ENCODE data around the gene CFC1.
"Not testable (repeated sequence)": the region's sequence is repeated elsewhere in the genome, so short reads cannot be mapped to it uniquely, and the experiment has no call there.

The CFC1 gene

DNA sequence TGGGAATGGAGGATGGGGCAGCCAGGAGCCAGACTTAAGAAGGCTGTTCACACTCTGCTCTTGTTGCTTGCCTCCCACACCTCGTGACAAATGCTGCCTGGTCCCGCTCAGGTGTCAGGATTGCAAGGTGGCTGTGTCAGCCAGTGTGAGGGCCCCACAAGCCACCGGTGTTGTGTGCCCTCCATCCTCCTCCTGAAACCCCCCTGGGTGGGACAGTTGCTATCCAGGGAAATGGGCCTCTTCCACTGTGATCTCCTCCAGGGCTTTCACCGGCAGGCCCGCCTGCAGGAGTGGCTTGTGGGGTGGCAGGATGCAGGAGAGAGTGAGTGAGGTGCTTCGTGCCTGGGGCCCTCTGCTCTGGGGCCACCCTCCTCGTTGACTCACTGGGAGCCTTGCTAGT lies 16.4 kb downstream of the CFC1 start:
- DNase-seq = not testable (repeated sequence)

DNA sequence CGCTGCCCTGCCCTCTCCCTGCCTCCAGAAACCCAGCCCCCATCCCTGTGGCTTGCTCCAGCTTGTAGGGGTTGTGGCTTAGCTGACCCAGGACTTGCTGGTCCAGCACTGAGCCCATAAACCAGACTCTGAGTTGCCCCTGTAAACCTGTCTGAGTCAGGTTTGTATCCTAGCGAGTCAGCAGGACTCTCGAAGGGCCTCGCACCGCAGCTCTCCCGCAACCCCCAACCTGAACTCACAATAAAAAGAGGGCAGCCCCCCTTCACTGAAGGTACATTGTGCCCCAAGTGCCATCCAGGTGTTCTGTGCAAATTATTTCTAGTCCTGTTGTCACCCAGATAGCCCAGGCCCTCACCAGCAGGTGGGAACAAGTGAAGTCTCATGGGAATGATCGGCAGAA lies 17.9 kb downstream of the CFC1 start:
- not testable (repeated sequence) for DNase-seq

DNA sequence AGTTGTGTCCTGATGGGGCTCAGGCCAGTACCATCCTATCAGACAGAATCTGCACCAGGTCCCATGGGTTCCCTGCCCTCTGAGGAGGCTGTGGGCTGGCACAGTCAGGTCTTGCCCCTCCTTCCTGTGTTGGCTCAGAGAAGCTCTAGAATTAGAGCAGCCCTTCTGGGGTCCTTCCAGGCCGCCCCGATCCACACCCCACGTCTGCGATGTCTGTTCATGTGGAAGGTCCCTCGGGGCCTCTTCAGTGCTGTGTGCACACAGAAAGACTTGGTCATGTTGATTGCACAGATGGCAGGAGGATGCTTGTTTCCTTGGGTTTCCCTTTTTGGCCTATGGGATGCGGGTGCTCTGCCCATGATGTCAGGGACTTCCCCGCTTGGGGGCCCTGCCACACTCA lies 20.3 kb downstream of the CFC1 start:
- DNase-seq = not testable (repeated sequence)

DNA sequence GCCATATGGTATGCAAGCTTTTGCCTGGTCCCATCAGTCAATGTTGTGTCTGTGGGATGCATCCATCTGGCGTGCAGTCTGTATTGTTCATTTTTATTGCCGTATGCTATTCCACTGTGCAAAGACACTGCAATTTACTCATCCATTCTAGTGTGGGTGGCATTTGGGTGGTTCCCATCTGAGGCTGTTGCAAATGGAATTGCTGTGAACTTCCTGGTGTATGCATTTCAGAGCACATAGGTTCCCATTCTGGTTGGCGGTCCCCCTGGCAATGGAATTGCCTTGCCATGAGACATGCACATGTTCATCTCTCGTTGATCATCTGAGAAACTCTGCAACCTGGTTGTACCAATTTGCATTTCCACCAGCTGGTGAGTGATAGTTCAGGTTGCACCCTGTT lies 21.8 kb downstream of the CFC1 start:
- DNase-seq = not testable (repeated sequence)

DNA sequence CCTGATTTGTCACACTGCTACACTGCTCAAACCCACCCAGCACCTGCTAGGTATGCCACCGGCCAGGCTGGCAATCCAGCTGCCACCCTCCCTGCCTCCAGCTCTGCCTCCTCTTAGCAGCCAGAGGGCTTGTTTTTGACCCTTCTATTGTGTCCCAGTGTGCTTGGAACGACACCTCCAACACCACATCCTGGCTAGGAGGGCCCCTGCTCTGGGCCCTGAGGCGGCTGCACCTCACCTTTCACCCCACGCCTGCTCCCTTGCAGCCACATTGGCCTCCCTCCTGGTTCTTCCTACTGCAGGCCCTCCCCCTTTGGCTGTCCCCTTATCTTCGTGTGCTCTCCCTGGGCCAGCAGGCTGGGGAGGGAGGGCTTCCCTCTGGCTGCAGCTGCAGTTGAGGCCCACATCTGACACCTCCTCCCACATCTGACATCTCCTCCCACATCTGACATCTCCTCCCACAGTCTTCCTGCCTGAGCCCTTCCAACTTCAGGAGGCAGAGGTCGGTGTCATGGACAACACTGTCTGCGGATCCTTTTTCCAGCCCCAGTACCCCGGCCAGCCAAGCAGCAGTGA lies 23.1 kb downstream of the CFC1 start:
- not testable (repeated sequence) for DNase-seq

DNA sequence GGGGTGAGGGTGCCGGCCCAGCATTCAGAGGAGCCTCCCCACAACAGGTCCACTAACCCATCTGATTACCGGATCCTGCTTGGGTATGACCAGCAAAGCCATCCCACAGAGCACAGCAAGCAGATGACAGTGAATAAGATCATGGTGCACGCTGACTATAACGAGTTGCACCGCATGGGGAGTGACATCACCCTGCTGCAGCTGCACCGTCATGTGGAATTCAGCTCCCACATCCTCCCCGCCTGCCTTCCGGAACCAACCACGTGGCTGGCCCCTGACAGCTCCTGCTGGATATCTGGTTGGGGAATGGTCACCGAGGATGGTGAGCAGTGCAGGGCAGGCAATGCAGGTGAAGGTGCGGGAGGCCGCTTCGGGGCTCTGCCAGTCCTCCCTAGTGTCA lies 25.1 kb downstream of the CFC1 start:
- not testable (repeated sequence) for DNase-seq

DNA sequence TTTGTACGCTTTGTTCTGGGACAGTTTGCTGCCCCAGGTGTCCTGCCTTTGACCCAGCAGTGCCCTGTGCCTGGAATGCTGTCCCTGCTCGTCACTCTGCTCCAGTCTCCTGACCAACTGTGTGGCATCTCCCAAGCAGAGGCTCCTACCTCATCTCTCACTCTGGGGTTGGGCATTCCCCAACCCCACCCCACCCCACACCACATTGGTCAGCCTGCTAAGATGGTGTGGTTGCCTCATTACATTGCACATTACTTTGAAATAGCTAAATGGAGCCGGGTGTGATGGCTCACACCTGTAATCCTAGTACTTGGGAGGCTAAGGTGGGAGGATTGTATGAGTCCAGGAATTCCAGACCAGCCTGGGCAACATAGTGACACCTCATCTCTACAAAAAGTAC lies 27.4 kb downstream of the CFC1 start:
- not testable (repeated sequence) for DNase-seq

DNA sequence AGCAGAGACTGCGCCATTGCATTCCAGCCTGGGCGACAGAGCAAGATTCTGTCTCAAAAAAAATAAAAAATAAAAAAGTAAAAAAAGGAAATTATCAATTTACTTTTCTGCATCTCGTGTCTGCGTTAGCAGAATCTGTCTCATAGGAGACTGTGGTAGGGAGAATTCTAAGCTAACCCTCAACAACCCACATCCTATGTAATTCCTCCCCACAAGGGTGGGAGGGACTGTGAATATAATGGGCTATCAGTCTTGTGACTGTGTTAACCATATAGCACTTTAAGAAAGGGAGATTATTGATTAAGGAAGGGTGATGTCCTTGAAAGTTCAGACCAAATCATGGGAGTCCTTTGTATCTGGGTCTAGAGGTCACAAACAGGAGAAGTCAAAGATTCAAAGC lies 33.2 kb downstream of the CFC1 start:
- DNase-seq = not testable (repeated sequence)

DNA sequence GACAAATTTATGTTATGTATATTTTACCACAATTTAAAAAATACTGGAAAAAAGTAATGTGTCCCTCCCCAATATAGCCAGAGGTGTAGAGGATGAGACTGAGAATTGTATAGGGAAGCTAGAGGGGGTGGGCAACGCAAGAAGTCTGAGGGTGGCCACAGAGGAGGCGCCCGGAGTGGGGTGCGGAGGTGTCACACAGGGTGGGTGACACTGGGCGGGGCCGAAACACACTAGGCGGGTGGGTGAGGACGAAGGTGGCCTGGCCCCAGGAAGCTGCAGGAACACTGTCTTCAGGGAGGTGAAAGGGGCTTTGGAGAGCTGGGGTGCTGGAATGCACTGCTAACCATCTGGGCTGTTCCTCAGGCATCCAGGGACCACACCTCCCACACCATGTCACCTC lies 42.9 kb downstream of the CFC1 start:
- not testable (repeated sequence) for DNase-seq

DNA sequence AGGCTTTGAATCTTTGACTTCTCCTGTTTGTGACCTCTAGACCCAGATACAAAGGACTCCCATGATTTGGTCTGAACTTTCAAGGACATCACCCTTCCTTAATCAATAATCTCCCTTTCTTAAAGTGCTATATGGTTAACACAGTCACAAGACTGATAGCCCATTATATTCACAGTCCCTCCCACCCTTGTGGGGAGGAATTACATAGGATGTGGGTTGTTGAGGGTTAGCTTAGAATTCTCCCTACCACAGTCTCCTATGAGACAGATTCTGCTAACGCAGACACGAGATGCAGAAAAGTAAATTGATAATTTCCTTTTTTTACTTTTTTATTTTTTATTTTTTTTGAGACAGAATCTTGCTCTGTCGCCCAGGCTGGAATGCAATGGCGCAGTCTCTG lies 45.2 kb downstream of the CFC1 start:
- not testable (repeated sequence) for DNase-seq

DNA sequence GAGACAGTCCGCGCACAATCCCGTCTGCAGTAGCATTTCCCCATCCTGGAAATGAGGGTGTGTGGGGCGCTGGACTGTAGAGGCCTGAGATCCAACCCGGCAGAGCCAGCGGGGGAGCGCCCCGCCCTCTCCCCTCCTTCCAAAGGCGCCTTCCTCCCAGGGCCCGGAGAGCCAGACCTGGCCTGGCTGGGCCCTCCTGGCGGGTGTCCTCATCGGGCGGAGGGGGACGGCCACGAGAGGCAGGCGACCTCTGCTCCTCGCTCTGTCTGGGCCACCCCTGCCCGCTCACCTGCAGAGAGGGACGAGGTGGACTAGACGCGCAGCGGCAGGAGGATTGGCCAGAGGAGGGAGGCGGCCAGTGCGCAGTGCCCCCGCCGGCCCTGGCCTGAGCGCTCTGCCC lies 49.9 kb downstream of the CFC1 start:
- not testable (repeated sequence) for DNase-seq

DNA sequence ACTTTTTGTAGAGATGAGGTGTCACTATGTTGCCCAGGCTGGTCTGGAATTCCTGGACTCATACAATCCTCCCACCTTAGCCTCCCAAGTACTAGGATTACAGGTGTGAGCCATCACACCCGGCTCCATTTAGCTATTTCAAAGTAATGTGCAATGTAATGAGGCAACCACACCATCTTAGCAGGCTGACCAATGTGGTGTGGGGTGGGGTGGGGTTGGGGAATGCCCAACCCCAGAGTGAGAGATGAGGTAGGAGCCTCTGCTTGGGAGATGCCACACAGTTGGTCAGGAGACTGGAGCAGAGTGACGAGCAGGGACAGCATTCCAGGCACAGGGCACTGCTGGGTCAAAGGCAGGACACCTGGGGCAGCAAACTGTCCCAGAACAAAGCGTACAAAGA lies 51.0 kb downstream of the CFC1 start:
- not testable (repeated sequence) for DNase-seq

DNA sequence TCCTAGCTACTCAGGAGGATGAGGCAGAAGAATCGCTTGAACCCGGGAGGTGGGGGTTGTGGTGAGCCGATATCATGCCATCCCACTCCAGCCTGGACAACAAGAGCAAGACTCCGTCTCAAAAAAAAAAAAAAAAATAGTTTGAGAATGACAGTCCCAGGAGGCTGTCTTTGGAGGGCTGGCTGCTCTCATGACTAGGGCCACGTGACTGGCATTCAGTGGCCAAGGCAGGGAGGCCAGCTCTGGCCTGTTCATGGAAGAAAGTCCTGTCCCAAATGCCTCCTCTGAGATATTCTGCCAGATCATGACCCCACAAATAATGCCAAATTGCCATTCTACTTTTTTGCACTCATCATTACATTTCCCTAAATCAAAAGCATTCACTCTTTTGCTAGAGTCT lies 54.4 kb downstream of the CFC1 start:
- not testable (repeated sequence) for DNase-seq

DNA sequence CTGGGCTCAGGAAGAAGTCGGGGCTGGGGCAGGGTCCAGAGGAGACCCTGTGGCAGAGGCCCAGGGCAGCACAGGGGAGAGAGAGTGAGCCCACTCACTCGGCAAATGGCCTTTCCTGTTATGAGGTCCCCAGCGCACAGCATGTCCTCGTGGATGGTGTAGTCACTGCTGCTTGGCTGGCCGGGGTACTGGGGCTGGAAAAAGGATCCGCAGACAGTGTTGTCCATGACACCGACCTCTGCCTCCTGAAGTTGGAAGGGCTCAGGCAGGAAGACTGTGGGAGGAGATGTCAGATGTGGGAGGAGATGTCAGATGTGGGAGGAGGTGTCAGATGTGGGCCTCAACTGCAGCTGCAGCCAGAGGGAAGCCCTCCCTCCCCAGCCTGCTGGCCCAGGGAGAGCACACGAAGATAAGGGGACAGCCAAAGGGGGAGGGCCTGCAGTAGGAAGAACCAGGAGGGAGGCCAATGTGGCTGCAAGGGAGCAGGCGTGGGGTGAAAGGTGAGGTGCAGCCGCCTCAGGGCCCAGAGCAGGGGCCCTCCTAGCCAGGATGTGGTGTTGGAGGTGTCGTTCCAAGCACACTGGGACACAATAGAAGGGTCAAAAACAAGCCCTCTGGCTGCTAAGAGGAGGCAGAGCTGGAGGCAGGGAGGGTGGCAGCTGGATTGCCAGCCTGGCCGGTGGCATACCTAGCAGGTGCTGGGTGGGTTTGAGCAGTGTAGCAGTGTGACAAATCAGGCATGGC lies 55.4 kb downstream of the CFC1 start:
- not testable (repeated sequence) for DNase-seq

DNA sequence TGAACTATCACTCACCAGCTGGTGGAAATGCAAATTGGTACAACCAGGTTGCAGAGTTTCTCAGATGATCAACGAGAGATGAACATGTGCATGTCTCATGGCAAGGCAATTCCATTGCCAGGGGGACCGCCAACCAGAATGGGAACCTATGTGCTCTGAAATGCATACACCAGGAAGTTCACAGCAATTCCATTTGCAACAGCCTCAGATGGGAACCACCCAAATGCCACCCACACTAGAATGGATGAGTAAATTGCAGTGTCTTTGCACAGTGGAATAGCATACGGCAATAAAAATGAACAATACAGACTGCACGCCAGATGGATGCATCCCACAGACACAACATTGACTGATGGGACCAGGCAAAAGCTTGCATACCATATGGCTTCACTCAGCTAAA lies 56.6 kb downstream of the CFC1 start:
- DNase-seq = not testable (repeated sequence)
